Loucy (cell line): ENCODE measurements around the gene ASB14.

Source experiments
- H2AFZ ChIP-seq: fragments of 200-600 bp; sonication (generic); 2 replicates; pipeline ENCODE4 v1.6.0; 2016; ENCODE audit warnings: antibody characterized with exemption, mild to moderate bottlenecking, low read length, moderate library complexity
- H3F3A ChIP-seq: fragments of 200-600 bp; 2 replicates; pipeline ENCODE4 v1.6.0; 2016; ENCODE audit warnings: antibody characterized with exemption, low read depth, mild to moderate bottlenecking
- H3K27me3 ChIP-seq: fragments of 200-600 bp; sonication (generic); 2 replicates; pipeline ENCODE4 v1.6.1; 2014; ENCODE audit warnings: low read length, mild to moderate bottlenecking; ENCODE audit not compliant: insufficient read depth, poor library complexity, severe bottlenecking
- H3K36me3 ChIP-seq: fragments of 200-600 bp; sonication (generic); 2 replicates; pipeline ENCODE4 v1.6.1; 2016; ENCODE audit warnings: low read length; ENCODE audit not compliant: insufficient read depth
- H3K4me1 ChIP-seq: fragments of 200-600 bp; sonication (generic); 2 replicates; pipeline ENCODE4 v1.5.1; 2014; ENCODE audit warnings: low read length, mild to moderate bottlenecking; ENCODE audit not compliant: insufficient read depth, poor library complexity, severe bottlenecking
- H3K4me2 ChIP-seq: fragments of 200-600 bp; sonication (generic); 2 replicates; pipeline ENCODE4 v1.6.0; 2014; ENCODE audit warnings: antibody characterized with exemption, low read length, low read depth, mild to moderate bottlenecking; ENCODE audit not compliant: poor library complexity, severe bottlenecking
- H3K4me3 ChIP-seq: fragments of 200-600 bp; sonication (generic); 2 replicates; pipeline ENCODE4 v1.5.1; 2014; ENCODE audit warnings: low read length, mild to moderate bottlenecking, mixed read lengths; ENCODE audit not compliant: poor library complexity, severe bottlenecking
- H3K79me2 ChIP-seq: fragments of 200-600 bp; sonication (generic); 2 replicates; pipeline ENCODE4 v1.6.1; 2014; ENCODE audit warnings: low read length; ENCODE audit not compliant: insufficient read depth
- H3K9ac ChIP-seq: fragments of 200-600 bp; sonication (generic); 2 replicates; pipeline ENCODE4 v1.6.0; 2014; ENCODE audit warnings: mild to moderate bottlenecking, low read depth, low read length, moderate library complexity; ENCODE audit not compliant: poor library complexity, severe bottlenecking
- H3K9me2 ChIP-seq: fragments of 200-600 bp; sonication (generic); replicated peaks from 2 replicates; pipeline ENCODE4 v1.6.1; 2016; ENCODE audit warnings: low read depth, low read length, mixed read lengths
- H3K9me3 ChIP-seq: fragments of 200-600 bp; sonication (generic); 2 replicates; pipeline ENCODE4 v1.6.1; 2014; ENCODE audit warnings: mild to moderate bottlenecking, antibody characterized with exemption, low read length, low read depth; ENCODE audit not compliant: insufficient read depth
- H4K20me1 ChIP-seq: fragments of 200-600 bp; sonication (generic); 2 replicates; pipeline ENCODE4 v1.6.0; 2014; ENCODE audit warnings: antibody characterized with exemption, low read length, mild to moderate bottlenecking; ENCODE audit not compliant: insufficient read depth, poor library complexity, severe bottlenecking
- EZH2phosphoT487 ChIP-seq: fragments of 200-600 bp; IDR thresholded peaks from 2 replicates; pipeline ENCODE4 v1.6.1; 2018; ENCODE audit warnings: antibody characterized with exemption, mild to moderate bottlenecking, moderate library complexity, borderline replicate concordance
- TF ChIP-seq, protein P1 (sequence below): fragments of 200-600 bp; sonication (generic); conservative IDR thresholded peaks from 2 replicates; pipeline ENCODE4 v1.5.1; 2014; ENCODE audit warnings: mild to moderate bottlenecking, antibody characterized with exemption, low read length

ASB14 gene

DNA sequence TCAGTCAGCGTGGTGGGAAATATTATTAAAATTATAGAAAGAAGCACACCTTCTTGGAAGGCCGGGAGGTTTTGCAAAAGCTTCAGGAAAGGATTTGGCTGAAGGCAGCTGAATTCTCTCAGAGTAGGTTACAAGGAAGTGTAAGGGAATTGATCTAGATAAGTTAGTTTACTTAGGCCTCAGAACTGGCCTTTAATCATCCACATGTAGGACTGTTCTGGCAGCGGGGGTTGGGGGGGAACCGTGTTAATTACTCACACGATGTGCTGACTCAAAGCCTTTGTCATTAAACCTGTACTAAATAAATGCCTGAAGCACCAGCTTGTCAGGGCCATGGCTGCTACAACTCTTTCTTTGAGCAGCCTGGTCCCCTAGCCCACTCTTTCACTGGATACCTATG, 12.8 kb downstream of the ASB14 start:
- no peaks in the 10 kb centered on the region for H4K20me1 ChIP-seq
- no peaks in the 10 kb centered on the region for H3K79me2 ChIP-seq
- H3K4me1 ChIP-seq = peaks cover 20% of the 10 kb centered on the region

GRCh38 chr3:57278237-57278636, 14.2 kb downstream of the ASB14 start:
- Histone ChIP-seq H4K20me1 (no peaks in the 10 kb centered on the region), H3K9me2 (no peaks in the 10 kb centered on the region), H3K4me2 (no peak overlapping the region), H3K9me3 (peaks cover 7% of the 10 kb centered on the region; the same call in 1 of the 2 replicates), H3K27me3 (no peaks in the 10 kb centered on the region), H3K9ac (no peak overlapping the region), H3K36me3 (peaks cover 10% of the 10 kb centered on the region; the same call in 1 of the 2 replicates), H3K4me3 (no peak overlapping the region), H2AFZ (no peak overlapping the region), H3K4me1 (peaks cover 20% of the 10 kb centered on the region), H3F3A (0 out of 2 replicates have a peak, but pooled peaks cover 4% of the 10 kb centered on the region), H3K79me2 (no peaks in the 10 kb centered on the region)
- TF ChIP-seq EZH2phosphoT487 = no peak
- TF ChIP-seq, protein P1, sequence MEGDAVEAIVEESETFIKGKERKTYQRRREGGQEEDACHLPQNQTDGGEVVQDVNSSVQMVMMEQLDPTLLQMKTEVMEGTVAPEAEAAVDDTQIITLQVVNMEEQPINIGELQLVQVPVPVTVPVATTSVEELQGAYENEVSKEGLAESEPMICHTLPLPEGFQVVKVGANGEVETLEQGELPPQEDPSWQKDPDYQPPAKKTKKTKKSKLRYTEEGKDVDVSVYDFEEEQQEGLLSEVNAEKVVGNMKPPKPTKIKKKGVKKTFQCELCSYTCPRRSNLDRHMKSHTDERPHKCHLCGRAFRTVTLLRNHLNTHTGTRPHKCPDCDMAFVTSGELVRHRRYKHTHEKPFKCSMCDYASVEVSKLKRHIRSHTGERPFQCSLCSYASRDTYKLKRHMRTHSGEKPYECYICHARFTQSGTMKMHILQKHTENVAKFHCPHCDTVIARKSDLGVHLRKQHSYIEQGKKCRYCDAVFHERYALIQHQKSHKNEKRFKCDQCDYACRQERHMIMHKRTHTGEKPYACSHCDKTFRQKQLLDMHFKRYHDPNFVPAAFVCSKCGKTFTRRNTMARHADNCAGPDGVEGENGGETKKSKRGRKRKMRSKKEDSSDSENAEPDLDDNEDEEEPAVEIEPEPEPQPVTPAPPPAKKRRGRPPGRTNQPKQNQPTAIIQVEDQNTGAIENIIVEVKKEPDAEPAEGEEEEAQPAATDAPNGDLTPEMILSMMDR = no peak

More for the DNA sequence above, 12.8 kb downstream of the ASB14 start:
- Histone ChIP-seq H3K9ac (no peak overlapping the region), H3K9me2 (no peaks in the 10 kb centered on the region), H3F3A (0 out of 2 replicates have a peak, but pooled peaks cover 4% of the 10 kb centered on the region), H3K4me3 (no peak overlapping the region), H3K9me3 (peaks cover 7% of the 10 kb centered on the region; the same call in 1 of the 2 replicates), H3K27me3 (no peaks in the 10 kb centered on the region), H3K36me3 (peaks cover 2% of the 10 kb centered on the region; the same call in 1 of the 2 replicates), H2AFZ (no peak overlapping the region), H3K4me2 (no peak overlapping the region)
- TF ChIP-seq, protein P1 = no peak
- no peak for TF ChIP-seq EZH2phosphoT487

- TF ChIP-seq EZH2phosphoT487 = no peak
- TF ChIP-seq, protein P1 = no peak
- Histone ChIP-seq H3K36me3 (peaks cover 31% of the 10 kb centered on the region), H2AFZ (no peak overlapping the region)
Measured at GRCh38 chr3:57275393-57275792, 17.1 kb downstream of the ASB14 start.

More at GRCh38 chr3:57275393-57275792, 17.1 kb downstream of the ASB14 start:
- H3K9ac ChIP-seq = no peak overlapping the region
- H3K79me2 ChIP-seq = no peaks in the 10 kb centered on the region
- no peak overlapping the region for H3K4me3 ChIP-seq
- H3K27me3 ChIP-seq = no peaks in the 10 kb centered on the region
- H3F3A ChIP-seq = no peaks in the 10 kb centered on the region
- H3K4me2 ChIP-seq = no peak overlapping the region
- peaks cover 7% of the 10 kb centered on the region; the same call in 1 of the 2 replicates for H3K9me3 ChIP-seq
- no peaks in the 10 kb centered on the region for H3K9me2 ChIP-seq
- no peaks in the 10 kb centered on the region for H4K20me1 ChIP-seq
- H3K4me1 ChIP-seq = no peaks in the 10 kb centered on the region
